Common myeloid progenitor, CD34-positive (primary cell): ENCODE measurements around the gene MCRIP2.

Experiments
- CTCF ChIA-PET: fragments of 350-600 bp; sonication (Branson Sonifier 250); formaldehyde crosslinking; loops from one replicate; lab custom pipeline; 2021; ENCODE audit warnings: antibody characterized with exemption; lab: Charles Lee
- POLR2A ChIA-PET: fragments of 350-600 bp; sonication (Branson Sonifier 250); formaldehyde crosslinking; loops from one replicate; lab custom pipeline; 2021; ENCODE audit warnings: antibody characterized with exemption; lab: Charles Lee
- DNase-seq, 3 donors: peaks; one replicate each; pipeline versions ENCODE4 v3.0.0 to v3.0.0-alpha.2; 2013
- H3K27ac ChIP-seq, 2 experiments: 1 replicate in 1 of 2; 2 replicates in 1 of 2; pipeline ENCODE4 v1.7.0; 2013; ENCODE audit warnings: inconsistent platforms in 2 of 2, low read length in 2 of 2, mild to moderate bottlenecking in 2 of 2, low read depth in 1 of 2, moderate library complexity in 1 of 2; ENCODE audit not compliant: severe bottlenecking in 2 of 2, insufficient read depth in 1 of 2, poor library complexity in 1 of 2
- H3K27me3 ChIP-seq, 5 experiments: replicated peaks in 2 of 5; 1 replicate in 3 of 5; 2 replicates in 2 of 5; pipeline versions ENCODE4 v1.6.1 to v1.7.0; 2013; ENCODE audit warnings: low read length in 4 of 5, mild to moderate bottlenecking in 2 of 5, moderate library complexity in 2 of 5, inconsistent platforms in 1 of 5; ENCODE audit not compliant: insufficient read depth in 5 of 5, control insufficient read depth in 4 of 5
- H3K36me3 ChIP-seq, 4 experiments: 1 replicate in 2 of 4; 2 replicates in 2 of 4; pipeline versions ENCODE4 v1.6.1 to v1.7.0; 2013; ENCODE audit warnings: low read length in 3 of 4, control low read depth in 1 of 4, mild to moderate bottlenecking in 1 of 4; ENCODE audit not compliant: control insufficient read depth in 4 of 4, insufficient read depth in 4 of 4
- H3K4me1 ChIP-seq, 4 experiments: 1 replicate in 3 of 4; 2 replicates in 1 of 4; pipeline versions ENCODE4 v1.6.1 to v1.7.1; 2013; ENCODE audit warnings: low read length in 3 of 4, mild to moderate bottlenecking in 3 of 4, control low read depth in 1 of 4, inconsistent platforms in 1 of 4, moderate library complexity in 1 of 4; ENCODE audit not compliant: control insufficient read depth in 4 of 4, insufficient read depth in 4 of 4; ENCODE audit errors: control extremely low read depth in 1 of 4
- H3K4me3 ChIP-seq, 7 experiments: 1 replicate in 4 of 7; 2 replicates in 3 of 7; pipeline versions ENCODE4 v1.5.1 to v1.7.0; 2013; ENCODE audit warnings: mild to moderate bottlenecking in 7 of 7, low read length in 6 of 7, moderate library complexity in 6 of 7, inconsistent platforms in 2 of 7, low read depth in 2 of 7, control low read depth in 1 of 7; ENCODE audit not compliant: insufficient read depth in 4 of 7, control insufficient read depth in 1 of 7; ENCODE audit errors: extremely low read depth in 1 of 7
- H3K9me3 ChIP-seq, 5 experiments: 1 replicate in 4 of 5; 2 replicates in 1 of 5; pipeline versions ENCODE4 v1.6.1 to v1.7.1; 2013; ENCODE audit warnings: low read length in 4 of 5, mild to moderate bottlenecking in 2 of 5, inconsistent platforms in 1 of 5, low read depth in 1 of 5, moderate library complexity in 1 of 5; ENCODE audit not compliant: control insufficient read depth in 4 of 5, insufficient read depth in 2 of 5; ENCODE audit errors: control extremely low read depth in 1 of 5
- WGBS: methylation state at CpG from one replicate; pipeline ENCODE4 v1.1.5; 2013; ENCODE audit not compliant: insufficient coverage; 5-methylcytosine and 5-hydroxymethylcytosine counted together

The MCRIP2 gene

GRCh38 chr16:680967-681745, 39.5 kb downstream of the MCRIP2 start:
- H3K4me1 ChIP-seq: peaks cover 0 to 56% (median 51%) of the 10 kb centered on the region in 4 experiments
- peak overlapping the region; percentile 61 to 79 for H3K27ac ChIP-seq
- H3K9me3 ChIP-seq: no peaks in the 10 kb centered on the region
- H3K36me3 ChIP-seq: peaks cover 0 to 30% (median 11%) of the 10 kb centered on the region in 4 experiments
- peaks cover 0 to 17% (median 1%) of the 10 kb centered on the region in 5 experiments for H3K27me3 ChIP-seq
- WGBS: 54% methylated on average over 40 of the region's 44 CpGs
- CTCF ChIA-PET: interaction anchor here (1.4 to 1.8 kb wide), 5 partner anchors 9 to 45 kb away, joined by 4 to 8 read pairs (median 5); partner anchors contain the start of genes METTL26, RHOT2 and WDR24
- POLR2A ChIA-PET: interaction anchor here (0.9 to 1.3 kb wide), 2 partner anchors 9 to 14 kb away, joined by 3 to 5 read pairs; partner anchors contain the start of gene WDR24
- peak in 1 of 3 donors; percentile 42 for DNase-seq
- peak overlapping the region; percentile 59 to 86 (median 80) for H3K4me3 ChIP-seq

- ChIA-PET POLR2A (no interaction called here), CTCF (interaction anchor here (1.4 to 1.8 kb wide), 4 partner anchors 8 to 46 kb away, joined by 4 to 8 read pairs (median 6); partner anchors contain the start of genes METTL26, RHOT2 and WDR24)
- H3K4me1 ChIP-seq: peaks cover 0 to 56% (median 53%) of the 10 kb centered on the region in 4 experiments
- 81% methylated on average over 26 of the region's 28 CpGs for WGBS
- peak overlapping the region in 3 of 7 experiments; percentile 82 to 86 (median 84) for H3K4me3 ChIP-seq
- no peak for DNase-seq
- no peak overlapping the region for H3K27ac ChIP-seq
- peaks cover 0 to 38% (median 14%) of the 10 kb centered on the region in 4 experiments for H3K36me3 ChIP-seq
- peaks cover 0 to 10% (median 0%) of the 10 kb centered on the region in 5 experiments for H3K27me3 ChIP-seq
- H3K9me3 ChIP-seq: no peaks in the 10 kb centered on the region
Observed at GRCh38 chr16:681746-682427, 40.3 kb downstream of the MCRIP2 start.

- WGBS: 94% methylated on average over 31 of the region's 36 CpGs
- Histone ChIP-seq H3K27ac (peak overlapping the region in 1 of 2 experiments; percentile 64), H3K27me3 (peaks cover 0 to 1% (median 0%) of the 10 kb centered on the region in 5 experiments), H3K4me1 (peaks cover 0 to 56% (median 53%) of the 10 kb centered on the region in 4 experiments), H3K36me3 (peaks cover 0 to 46% (median 21%) of the 10 kb centered on the region in 4 experiments), H3K4me3 (peak overlapping the region in 3 of 7 experiments; percentile 13 to 81 (median 76)), H3K9me3 (no peaks in the 10 kb centered on the region)
- POLR2A ChIA-PET: no interaction called here
- CTCF ChIA-PET: interaction anchor here (1.4 to 1.6 kb wide), 2 partner anchors 15 to 21 kb away, joined by 5 to 8 read pairs; partner anchors contain the start of gene RHOT2
- DNase-seq: no peak
Observed at GRCh38 chr16:682493-683395, 41.1 kb downstream of the MCRIP2 start.

- DNase-seq: no peak
- ChIA-PET CTCF (interaction anchor here (0.8 kb wide), 1 partner anchor 10 kb away, joined by 4 read pairs; no protein-coding TSS in a partner anchor), POLR2A (no interaction called here)
- Histone ChIP-seq H3K9me3 (no peaks in the 10 kb centered on the region), H3K36me3 (peaks cover 0 to 49% (median 23%) of the 10 kb centered on the region in 4 experiments), H3K27ac (peak overlapping the region in 1 of 2 experiments; percentile 64), H3K27me3 (no peaks in the 10 kb centered on the region), H3K4me1 (peaks cover 0 to 56% (median 53%) of the 10 kb centered on the region in 4 experiments), H3K4me3 (peak overlapping the region; percentile 43 to 81 (median 72))
- WGBS: 20% methylated on average over 49 of the region's 57 CpGs
Observed at GRCh38 chr16:683396-684070, 41.9 kb downstream of the MCRIP2 start.

GRCh38 chr16:684071-684794, 42.6 kb downstream of the MCRIP2 start, which contains the start of gene JMJD8:
TSS of gene JMJD8 (minus strand) at chr16:684334. CDS start at chr16:684319, 15 bp downstream.
- peak; percentile 92 to 95 (median 93) for DNase-seq
- CTCF ChIA-PET: interaction anchor here (0.6 to 0.8 kb wide), 2 partner anchors 11 to 41 kb away, joined by 4 read pairs; no protein-coding TSS in a partner anchor
- 2% methylated on average over 72 of the region's 91 CpGs for WGBS
- Histone ChIP-seq H3K9me3 (no peaks in the 10 kb centered on the region), H3K4me1 (peaks cover 0 to 57% (median 55%) of the 10 kb centered on the region in 4 experiments), H3K36me3 (peaks cover 0 to 49% (median 23%) of the 10 kb centered on the region in 4 experiments), H3K4me3 (peak within 1 kb of the TSS; percentile 43 to 81 (median 72)), H3K27me3 (no peaks in the 10 kb centered on the region), H3K27ac (peak within 1 kb of the TSS in 1 of 2 experiments; percentile 64)
- POLR2A ChIA-PET: no interaction called here
